ENCODE data around the gene ICA1L. TPM values are rescaled to one million over a fixed set of nuclear protein-coding genes. Genes with fewer than 3 reads are reported as not detected.

Gene ICA1L
- total and polyA plus RNA-seq, 4 donors = 1.3 to 21.2 (median 5.9) TPM

DNA sequence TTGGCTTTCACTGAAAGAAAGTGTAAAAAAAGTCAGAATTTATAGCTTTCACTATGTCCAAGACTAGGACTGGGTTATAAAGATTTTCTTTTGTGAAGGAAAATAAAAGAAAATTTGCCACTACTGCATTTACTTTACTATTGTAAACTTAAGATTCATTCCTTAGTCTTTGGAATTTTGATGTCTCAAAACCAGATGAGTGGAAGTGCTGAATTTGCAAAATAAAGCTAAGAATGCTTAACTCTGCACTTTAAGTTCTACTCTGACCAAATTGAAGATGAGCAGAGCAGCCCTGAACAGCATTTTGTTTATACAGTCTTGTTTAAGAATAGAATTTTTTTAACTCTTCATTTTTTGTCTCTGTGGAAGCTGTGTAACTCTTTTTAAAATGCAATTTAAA lies 102.4 kb downstream of the ICA1L start:
- peaks cover 3 to 23% (median 8%) of the 10 kb centered on the region in 4 donors for H3K36me3 ChIP-seq (ENCODE audit: control insufficient read depth in 4 of 4, insufficient read depth in 4 of 4, low read length in 4 of 4)
- no peak overlapping the region for H3K4me3 ChIP-seq
- TF ChIP-seq, protein P1, sequence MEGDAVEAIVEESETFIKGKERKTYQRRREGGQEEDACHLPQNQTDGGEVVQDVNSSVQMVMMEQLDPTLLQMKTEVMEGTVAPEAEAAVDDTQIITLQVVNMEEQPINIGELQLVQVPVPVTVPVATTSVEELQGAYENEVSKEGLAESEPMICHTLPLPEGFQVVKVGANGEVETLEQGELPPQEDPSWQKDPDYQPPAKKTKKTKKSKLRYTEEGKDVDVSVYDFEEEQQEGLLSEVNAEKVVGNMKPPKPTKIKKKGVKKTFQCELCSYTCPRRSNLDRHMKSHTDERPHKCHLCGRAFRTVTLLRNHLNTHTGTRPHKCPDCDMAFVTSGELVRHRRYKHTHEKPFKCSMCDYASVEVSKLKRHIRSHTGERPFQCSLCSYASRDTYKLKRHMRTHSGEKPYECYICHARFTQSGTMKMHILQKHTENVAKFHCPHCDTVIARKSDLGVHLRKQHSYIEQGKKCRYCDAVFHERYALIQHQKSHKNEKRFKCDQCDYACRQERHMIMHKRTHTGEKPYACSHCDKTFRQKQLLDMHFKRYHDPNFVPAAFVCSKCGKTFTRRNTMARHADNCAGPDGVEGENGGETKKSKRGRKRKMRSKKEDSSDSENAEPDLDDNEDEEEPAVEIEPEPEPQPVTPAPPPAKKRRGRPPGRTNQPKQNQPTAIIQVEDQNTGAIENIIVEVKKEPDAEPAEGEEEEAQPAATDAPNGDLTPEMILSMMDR (IDR thresholded peaks at IDR 0.05; ENCODE audit: control extremely low read depth, extremely low read depth) = no peak
- no peaks in the 10 kb centered on the region for H3K27me3 ChIP-seq (ENCODE audit: control insufficient read depth in 3 of 3, insufficient read depth in 3 of 3, low read length in 2 of 3)
- H3K9me3 ChIP-seq (ENCODE audit: control insufficient read depth in 4 of 4, insufficient read depth in 3 of 4, low read length in 3 of 4) = no peaks in the 10 kb centered on the region
- ATAC-seq (ENCODE audit: insufficient read depth, low FRiP score) = no peak
- DNase-seq = peak in 2 of 3 donors; percentile 52 to 53
- no peak overlapping the region for H3K9ac ChIP-seq (ENCODE audit: insufficient read depth in 1 of 2, low read length in 2 of 2)
- H3K4me1 ChIP-seq (ENCODE audit: control insufficient read depth in 5 of 5, insufficient read depth in 5 of 5, low read length in 5 of 5) = peaks cover 0 to 22% (median 4%) of the 10 kb centered on the region in 5 donors
- no peak overlapping the region for H3K27ac ChIP-seq (ENCODE audit: low read depth in 1 of 2, low read length in 1 of 2)

DNA sequence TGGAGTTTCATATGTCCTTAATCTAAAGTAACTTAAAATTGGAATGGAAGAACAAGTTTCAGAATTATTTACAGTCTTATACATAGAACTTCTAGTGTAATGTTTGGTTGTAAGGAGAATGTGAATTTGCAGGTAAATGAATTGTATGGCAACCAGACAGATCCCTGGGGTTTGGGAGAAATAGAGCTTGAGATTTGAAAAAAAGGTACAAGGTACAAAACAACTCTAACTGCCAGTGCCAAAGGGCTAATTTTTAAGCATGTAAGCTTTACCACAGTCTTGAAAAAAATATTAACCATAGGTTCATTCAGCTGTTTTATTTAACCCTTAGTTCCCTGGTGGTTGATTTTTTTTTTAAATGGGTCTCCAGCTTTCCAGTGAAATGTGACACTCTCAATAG lies 103.3 kb downstream of the ICA1L start:
- TF ChIP-seq, protein P1 (IDR thresholded peaks at IDR 0.05; ENCODE audit: control extremely low read depth, extremely low read depth) = no peak
- no peaks in the 10 kb centered on the region for H3K27me3 ChIP-seq (ENCODE audit: control insufficient read depth in 3 of 3, insufficient read depth in 3 of 3, low read length in 2 of 3)
- peaks cover under 1 to 24% (median 8%) of the 10 kb centered on the region in 4 donors for H3K36me3 ChIP-seq (ENCODE audit: control insufficient read depth in 4 of 4, insufficient read depth in 4 of 4, low read length in 4 of 4)
- no peaks in the 10 kb centered on the region for H3K9me3 ChIP-seq (ENCODE audit: control insufficient read depth in 4 of 4, insufficient read depth in 3 of 4, low read length in 3 of 4)
- no peak overlapping the region for H3K27ac ChIP-seq (ENCODE audit: low read depth in 1 of 2, low read length in 1 of 2)
- DNase-seq = no peak
- no peak overlapping the region for H3K9ac ChIP-seq (ENCODE audit: insufficient read depth in 1 of 2, low read length in 2 of 2)
- no peak for ATAC-seq (ENCODE audit: insufficient read depth, low FRiP score)
- no peak overlapping the region for H3K4me3 ChIP-seq
- peaks cover 0 to 22% (median 4%) of the 10 kb centered on the region in 5 donors for H3K4me1 ChIP-seq (ENCODE audit: control insufficient read depth in 5 of 5, insufficient read depth in 5 of 5, low read length in 5 of 5)

DNA sequence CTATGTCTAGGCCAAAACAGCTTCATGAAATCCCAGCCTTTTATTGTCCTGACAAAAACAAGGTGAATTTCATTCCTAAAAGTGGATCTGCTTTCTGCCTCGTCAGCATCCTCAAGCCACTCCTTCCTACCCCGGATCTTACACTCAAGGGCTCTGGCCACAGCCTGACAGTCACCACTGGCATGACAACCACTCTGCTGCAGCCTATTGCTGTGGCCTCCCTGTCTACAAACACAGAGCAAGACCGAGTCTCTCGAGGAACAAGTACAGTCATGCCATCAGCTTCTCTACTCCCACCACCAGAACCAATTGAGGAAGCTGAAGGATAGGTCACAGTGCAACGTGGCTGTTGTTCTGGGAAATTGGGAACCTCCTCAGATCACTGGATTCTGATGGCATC lies 106.1 kb downstream of the ICA1L start:
- DNase-seq = no peak
- Histone ChIP-seq H3K27me3 (ENCODE audit: control insufficient read depth in 3 of 3, insufficient read depth in 3 of 3, low read length in 2 of 3) (no peaks in the 10 kb centered on the region), H3K9ac (ENCODE audit: insufficient read depth in 1 of 2, low read length in 2 of 2) (no peak overlapping the region), H3K27ac (ENCODE audit: low read depth in 1 of 2, low read length in 1 of 2) (no peak overlapping the region), H3K4me1 (ENCODE audit: control insufficient read depth in 5 of 5, insufficient read depth in 5 of 5, low read length in 5 of 5) (peaks cover 0 to 20% (median 2%) of the 10 kb centered on the region in 5 donors), H3K36me3 (ENCODE audit: control insufficient read depth in 4 of 4, insufficient read depth in 4 of 4, low read length in 4 of 4) (peaks cover 0 to 24% (median 7%) of the 10 kb centered on the region in 4 donors), H3K4me3 (no peak overlapping the region), H3K9me3 (ENCODE audit: control insufficient read depth in 4 of 4, insufficient read depth in 3 of 4, low read length in 3 of 4) (no peaks in the 10 kb centered on the region)
- TF ChIP-seq, protein P1 (IDR thresholded peaks at IDR 0.05; ENCODE audit: control extremely low read depth, extremely low read depth) = no peak
- no peak for ATAC-seq (ENCODE audit: insufficient read depth, low FRiP score)
- WGBS, 2 donors = 67 to 73% methylated on average over 5 of the region's 5 CpGs

DNA sequence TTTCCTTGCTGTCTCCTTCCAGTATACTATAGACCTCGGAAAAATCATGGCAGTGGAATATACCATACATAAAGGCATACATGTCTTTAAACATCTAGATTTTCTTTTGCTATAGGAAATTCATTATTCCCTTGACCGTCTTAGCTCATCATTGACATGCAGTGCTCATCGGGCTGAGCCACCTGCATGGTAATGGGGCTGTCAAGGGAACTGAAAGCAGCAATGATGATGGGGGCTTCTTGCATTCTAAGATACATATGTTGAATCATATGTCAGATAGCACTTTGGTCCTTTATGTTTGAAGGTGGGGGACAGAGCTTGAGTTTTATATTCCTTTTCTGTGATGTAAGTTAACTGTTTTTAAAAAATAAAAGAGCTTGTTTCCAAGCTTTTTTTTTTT lies 106.6 kb downstream of the ICA1L start:
- Histone ChIP-seq H3K4me3 (no peak overlapping the region), H3K4me1 (ENCODE audit: control insufficient read depth in 5 of 5, insufficient read depth in 5 of 5, low read length in 5 of 5) (peaks cover 0 to 20% (median 2%) of the 10 kb centered on the region in 5 donors), H3K9me3 (ENCODE audit: control insufficient read depth in 4 of 4, insufficient read depth in 3 of 4, low read length in 3 of 4) (no peaks in the 10 kb centered on the region), H3K9ac (ENCODE audit: insufficient read depth in 1 of 2, low read length in 2 of 2) (no peak overlapping the region), H3K36me3 (ENCODE audit: control insufficient read depth in 4 of 4, insufficient read depth in 4 of 4, low read length in 4 of 4) (peaks cover 0 to 22% (median 8%) of the 10 kb centered on the region in 4 donors), H3K27me3 (ENCODE audit: control insufficient read depth in 3 of 3, insufficient read depth in 3 of 3, low read length in 2 of 3) (no peaks in the 10 kb centered on the region), H3K27ac (ENCODE audit: low read depth in 1 of 2, low read length in 1 of 2) (no peak overlapping the region)
- 94 to 98% methylated on average over 3 of the region's 3 CpGs for whole genome bisulfite sequencing, 2 donors
- no peak for ATAC-seq (ENCODE audit: insufficient read depth, low FRiP score)
- TF ChIP-seq, protein P1 (IDR thresholded peaks at IDR 0.05; ENCODE audit: control extremely low read depth, extremely low read depth) = no peak
- DNase-seq = no peak

Measured in lung (tissue), 12 donors.